ENCODE data around the gene MARCHF5. TPM values are rescaled to one million over a fixed set of nuclear protein-coding genes. Genes with fewer than 3 reads are reported as not detected.
"Not testable (repeated sequence)": the region's sequence is repeated elsewhere in the genome, so short reads cannot be mapped to it uniquely, and the experiment has no call there.

Gene MARCHF5
- total and polyA plus RNA-seq, 2 donors (not counting 3 experiments of a cell fraction or from before 2014, with no cell fraction given): 23.4 to 48.0 TPM

- ChIA-PET CTCF (interaction anchor here (0.8 to 1.2 kb wide), 3 partner anchors 9 to 240 kb away, joined by 3 to 5 read pairs (median 3); no protein-coding TSS in a partner anchor), POLR2A (no interaction called here)
- Histone ChIP-seq H2AFZ (ENCODE audit: low read depth, low read length) (no peak overlapping the region), H3K27ac (ENCODE audit: insufficient read depth, low read depth, low read length) (no peak overlapping the region), H4K20me1 (replicated peaks; ENCODE audit: control insufficient read depth, extremely low read depth, insufficient read depth, low read length) (peaks cover 8% of the 10 kb centered on the region), H3K4me3 (replicated peaks in 1 of 3; ENCODE audit: insufficient read depth in 1 of 3, low read depth in 1 of 3, low read length in 3 of 3) (no peak overlapping the region), H3K4me2 (ENCODE audit: insufficient read depth, low read length) (no peak overlapping the region), H3K36me3 (ENCODE audit: control insufficient read depth in 2 of 2, extremely low read depth in 1 of 2, insufficient read depth in 2 of 2, low read length in 2 of 2) (peaks cover 0 to 2% of the 10 kb centered on the region in 2 experiments), H3K9me3 (replicated peaks; ENCODE audit: control insufficient read depth, insufficient read depth, low read length) (no peaks in the 10 kb centered on the region), H3K27me3 (ENCODE audit: control insufficient read depth in 2 of 2, insufficient read depth in 2 of 2, low read length in 2 of 2) (no peaks in the 10 kb centered on the region), H3K9me1 (replicated peaks; ENCODE audit: control insufficient read depth, extremely low read depth, insufficient read depth, low read length) (no peaks in the 10 kb centered on the region), H3K4me1 (ENCODE audit: control insufficient read depth, extremely low read depth, insufficient read depth, low read length) (no peaks in the 10 kb centered on the region), H3K79me2 (ENCODE audit: control insufficient read depth, insufficient read depth, low read length) (peaks cover 62% of the 10 kb centered on the region), H3K9ac (replicated peaks; ENCODE audit: extremely low read depth, insufficient read depth, low read length) (no peak overlapping the region)
- dilution Hi-C loops (cut with MboI; ENCODE audit: extremely low pct_ligation_motif_present, low sequenced_read_pairs) (no loop called here), intact Hi-C loops (cut with micrococcal nuclease) (no loop called here)
- no peak for TF ChIP-seq MYC (IDR thresholded peaks at IDR 0.05; ENCODE audit: low read depth, low read length)
- no peak for TF ChIP-seq POLR2A (IDR thresholded peaks at IDR 0.05; ENCODE audit: low read depth, low read length)
- no peak for TF ChIP-seq EZH2 (IDR thresholded peaks at IDR 0.05; ENCODE audit: borderline replicate concordance, low read depth, low read length, severe bottlenecking)
- DNase-seq (ENCODE audit: low read depth, low spot score): no peak
- no TSS peak for BruUV-seq (replicated peaks)
- FAIRE-seq: no peak
Observed at GRCh38 chr10:92327445-92328433, 36.8 kb downstream of the MARCHF5 start.

GRCh38 chr10:92328993-92329392, 38.0 kb downstream of the MARCHF5 start:
- Histone ChIP-seq H4K20me1 (replicated peaks; ENCODE audit: control insufficient read depth, extremely low read depth, insufficient read depth, low read length) (peaks cover 5% of the 10 kb centered on the region), H3K4me1 (ENCODE audit: control insufficient read depth, extremely low read depth, insufficient read depth, low read length) (no peaks in the 10 kb centered on the region), H2AFZ (ENCODE audit: low read depth, low read length) (no peak overlapping the region), H3K9me1 (replicated peaks; ENCODE audit: control insufficient read depth, extremely low read depth, insufficient read depth, low read length) (no peaks in the 10 kb centered on the region), H3K27ac (ENCODE audit: insufficient read depth, low read depth, low read length) (no peak overlapping the region), H3K27me3 (ENCODE audit: control insufficient read depth in 2 of 2, insufficient read depth in 2 of 2, low read length in 2 of 2) (no peaks in the 10 kb centered on the region), H3K36me3 (ENCODE audit: control insufficient read depth in 2 of 2, extremely low read depth in 1 of 2, insufficient read depth in 2 of 2, low read length in 2 of 2) (peaks cover 0 to 2% of the 10 kb centered on the region in 2 experiments), H3K4me2 (ENCODE audit: insufficient read depth, low read length) (no peak overlapping the region), H3K4me3 (replicated peaks in 1 of 3; ENCODE audit: insufficient read depth in 1 of 3, low read depth in 1 of 3, low read length in 3 of 3) (no peak overlapping the region), H3K9ac (replicated peaks; ENCODE audit: extremely low read depth, insufficient read depth, low read length) (no peak overlapping the region), H3K79me2 (ENCODE audit: control insufficient read depth, insufficient read depth, low read length) (peaks cover 56% of the 10 kb centered on the region), H3K9me3 (replicated peaks; ENCODE audit: control insufficient read depth, insufficient read depth, low read length) (no peaks in the 10 kb centered on the region)
- intact Hi-C loops (cut with micrococcal nuclease) (no loop called here), dilution Hi-C loops (cut with MboI; ENCODE audit: extremely low pct_ligation_motif_present, low sequenced_read_pairs) (no loop called here)
- CTCF ChIA-PET: no interaction called here
- no peak for DNase-seq (ENCODE audit: low read depth, low spot score)
- no peak for TF ChIP-seq MAX (IDR thresholded peaks at IDR 0.05; ENCODE audit: insufficient read depth, insufficient read length)
- no peak for TF ChIP-seq FOS (IDR thresholded peaks at IDR 0.05; ENCODE audit: borderline replicate concordance, insufficient read depth, low read length)
- no peak for TF ChIP-seq POLR2AphosphoS5 (IDR thresholded peaks at IDR 0.05; ENCODE audit: insufficient read depth, low read depth, low read length)
- no peak for TF ChIP-seq POLR2A (IDR thresholded peaks at IDR 0.05; ENCODE audit: low read depth, low read length)
- no peak for FAIRE-seq
- BruUV-seq (replicated peaks): no TSS peak
- POLR2A ChIA-PET: no interaction called here

GRCh38 chr10:92329927-92330326, 39.0 kb downstream of the MARCHF5 start:
- DNase-seq (ENCODE audit: low read depth, low spot score); H3K9me1 ChIP-seq (replicated peaks; ENCODE audit: control insufficient read depth, extremely low read depth, insufficient read depth, low read length); POLR2A ChIA-PET; H3K9ac ChIP-seq (replicated peaks; ENCODE audit: extremely low read depth, insufficient read depth, low read length); dilution Hi-C loops (cut with MboI; ENCODE audit: extremely low pct_ligation_motif_present, low sequenced_read_pairs); H3K36me3 ChIP-seq (ENCODE audit: control insufficient read depth in 2 of 2, extremely low read depth in 1 of 2, insufficient read depth in 2 of 2, low read length in 2 of 2); H3K4me3 ChIP-seq (replicated peaks in 1 of 3; ENCODE audit: insufficient read depth in 1 of 3, low read depth in 1 of 3, low read length in 3 of 3); intact Hi-C loops (cut with micrococcal nuclease); CTCF ChIA-PET; H3K27me3 ChIP-seq (ENCODE audit: control insufficient read depth in 2 of 2, insufficient read depth in 2 of 2, low read length in 2 of 2); H2AFZ ChIP-seq (ENCODE audit: low read depth, low read length); BruUV-seq (replicated peaks); FAIRE-seq; H3K9me3 ChIP-seq (replicated peaks; ENCODE audit: control insufficient read depth, insufficient read depth, low read length); H4K20me1 ChIP-seq (replicated peaks; ENCODE audit: control insufficient read depth, extremely low read depth, insufficient read depth, low read length); H3K4me2 ChIP-seq (ENCODE audit: insufficient read depth, low read length); H3K4me1 ChIP-seq (ENCODE audit: control insufficient read depth, extremely low read depth, insufficient read depth, low read length); H3K27ac ChIP-seq (ENCODE audit: insufficient read depth, low read depth, low read length): not testable (repeated sequence)
- H3K79me2 ChIP-seq (ENCODE audit: control insufficient read depth, insufficient read depth, low read length): peaks cover 53% of the 10 kb centered on the region

All from endothelial cell of umbilical vein (primary cell).